Measurements from ENCODE around the gene SLC25A53. TPM values are rescaled to one million over a fixed set of nuclear protein-coding genes. Genes with fewer than 3 reads are reported as not detected.
A peak's percentile ranks its signal among the peaks of the same experiment; 100 is the strongest.

Gene SLC25A53
- total and polyA plus RNA-seq, 11 donors = 5.3 to 16.5 (median 10.9) TPM

DNA sequence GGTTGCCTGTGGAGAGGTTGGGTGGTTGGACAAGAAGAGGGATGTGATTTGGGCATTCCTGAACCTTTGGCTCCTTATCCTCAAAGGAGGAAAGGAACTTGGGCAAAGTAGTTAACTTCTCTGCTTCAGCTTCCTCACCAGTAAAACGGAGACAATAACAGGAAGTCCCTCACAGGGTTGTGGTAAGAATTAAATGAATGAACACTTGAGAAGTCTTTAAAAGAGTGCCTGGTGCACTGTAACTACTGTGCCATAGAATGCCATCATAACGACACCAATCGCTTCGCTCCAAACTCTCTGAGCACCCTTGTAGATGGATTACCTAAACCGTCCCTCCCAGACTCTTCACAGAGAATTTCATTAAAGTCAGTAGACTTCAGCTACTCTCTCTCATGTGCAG is 34.0 kb downstream of the SLC25A53 start:
- Histone ChIP-seq H3K4me3 (no peak overlapping the region), H3K4me1 (peaks cover 0 to 4% (median 0%) of the 10 kb centered on the region in 12 donors), H3K27ac (no peak overlapping the region), H3K9me3 (no peaks in the 10 kb centered on the region), H3K27me3 (peaks cover 0 to 11% (median 0%) of the 10 kb centered on the region in 9 donors), H3K36me3 (peaks cover 0 to 17% (median 0%) of the 10 kb centered on the region in 9 donors)
- WGBS, 4 donors = 60 to 72% (median 65%) methylated on average over 5 of the region's 5 CpGs
- intact Hi-C loops (cut with DNase I) = no loop called here
- TF ChIP-seq CTCF (IDR thresholded peaks at IDR 0.05) (no peak), POLR2A (IDR thresholded peaks at IDR 0.05) (no peak)
- ATAC-seq (no peak), DNase-seq (no peak)

DNA sequence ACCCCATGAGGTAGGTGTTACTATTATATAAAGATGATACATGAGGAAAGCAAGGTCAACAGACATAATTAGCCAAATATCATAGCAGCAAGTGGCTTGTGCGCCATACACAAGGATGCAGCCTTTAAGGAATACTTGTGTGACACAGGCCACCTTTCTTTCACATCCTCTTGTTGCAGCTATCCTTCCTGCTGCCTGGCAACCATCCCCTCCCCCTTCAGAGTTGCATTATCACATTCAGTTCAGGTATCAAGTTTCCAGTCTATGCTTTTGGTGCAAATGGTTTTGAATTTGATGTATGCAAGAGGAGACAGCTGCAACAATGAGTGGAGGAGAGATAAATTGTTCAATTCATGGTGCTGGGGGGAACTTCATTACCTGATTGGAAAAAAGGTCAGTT is 38.0 kb downstream of the SLC25A53 start:
- H3K9me3 ChIP-seq = no peaks in the 10 kb centered on the region
- H3K36me3 ChIP-seq = peaks cover 0 to 5% (median 0%) of the 10 kb centered on the region in 9 donors
- TF ChIP-seq POLR2A (IDR thresholded peaks at IDR 0.05) (no peak), CTCF (IDR thresholded peaks at IDR 0.05) (no peak)
- peaks cover 0 to 4% (median 0%) of the 10 kb centered on the region in 12 donors for H3K4me1 ChIP-seq
- H3K27me3 ChIP-seq = peaks cover 0 to 7% (median 0%) of the 10 kb centered on the region in 9 donors
- intact Hi-C loops (cut with DNase I) = no loop called here
- H3K27ac ChIP-seq = no peak overlapping the region
- H3K4me3 ChIP-seq = no peak overlapping the region
- ATAC-seq = no peak
- DNase-seq = no peak
- WGBS, 4 donors = 63 to 100% (median 85%) methylated on average over 1 of the region's 1 CpG

DNA sequence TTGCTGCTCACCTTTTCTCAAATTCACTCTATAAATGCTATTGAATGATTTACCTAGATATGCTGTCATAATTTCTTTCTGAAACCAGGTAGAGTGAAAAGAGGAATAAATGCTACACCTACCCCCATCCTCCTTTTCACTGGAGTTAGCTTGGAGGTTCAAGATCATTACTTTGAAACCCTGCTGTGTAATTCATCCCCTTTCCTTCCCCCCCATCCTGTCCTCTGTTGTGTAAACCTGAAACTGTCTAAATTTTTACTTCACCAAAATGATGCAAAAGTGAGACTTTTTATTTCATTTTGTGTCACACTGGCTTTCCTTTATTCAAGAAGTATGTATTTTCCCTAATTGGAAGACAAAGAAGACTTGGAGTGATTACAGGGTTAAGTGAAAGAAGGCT is 39.0 kb downstream of the SLC25A53 start:
- Histone ChIP-seq H3K4me3 (no peak overlapping the region), H3K9me3 (no peaks in the 10 kb centered on the region), H3K36me3 (no peaks in the 10 kb centered on the region), H3K4me1 (peaks cover 0 to 8% (median 0%) of the 10 kb centered on the region in 12 donors), H3K27me3 (peaks cover 0 to 15% (median 0%) of the 10 kb centered on the region in 9 donors), H3K27ac (no peak overlapping the region)
- ATAC-seq (no peak), DNase-seq (no peak)
- intact Hi-C loops (cut with DNase I) = no loop called here
- TF ChIP-seq POLR2A (IDR thresholded peaks at IDR 0.05) = no peak
- TF ChIP-seq CTCF (IDR thresholded peaks at IDR 0.05) = no peak

DNA sequence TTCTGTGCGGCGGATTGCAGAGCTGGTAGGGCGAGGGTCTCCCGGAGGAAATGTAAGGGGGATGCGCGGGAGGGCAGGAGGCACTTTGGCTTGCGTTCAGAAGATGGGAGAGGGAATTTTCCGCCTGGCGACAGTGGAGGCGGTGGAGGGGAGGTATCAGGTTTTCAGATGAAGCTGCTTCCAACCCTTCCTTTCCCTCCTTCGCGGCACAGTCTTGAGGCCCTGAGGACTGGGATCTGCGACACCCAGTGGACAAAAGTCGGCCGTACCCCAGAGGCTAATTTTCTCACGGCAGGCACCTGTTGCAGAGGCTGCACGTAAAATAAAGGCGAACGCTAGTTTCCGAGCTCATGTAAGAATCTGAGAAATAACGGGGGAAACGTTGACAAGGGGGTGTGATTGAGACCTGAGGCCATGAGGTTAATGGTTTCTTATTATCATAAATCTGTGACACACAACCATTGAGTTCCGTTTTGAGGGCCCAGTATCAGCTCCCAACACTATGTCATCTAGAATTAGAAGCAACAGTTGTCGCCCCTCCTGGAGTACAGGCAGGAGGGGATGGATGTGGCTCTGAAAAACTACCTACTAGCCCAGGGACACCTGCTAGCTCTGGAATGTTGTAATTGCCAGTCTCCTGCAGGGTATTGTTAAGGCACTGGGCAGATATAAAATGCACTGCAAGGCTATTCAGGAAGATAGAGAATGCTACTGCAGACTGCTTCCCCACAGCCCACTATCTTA is 43.4 kb downstream of the SLC25A53 start:
- Histone ChIP-seq H3K27me3 (peaks cover 0 to 28% (median 0%) of the 10 kb centered on the region in 9 donors), H3K9me3 (no peaks in the 10 kb centered on the region), H3K36me3 (no peaks in the 10 kb centered on the region), H3K4me1 (peaks cover 0 to 13% (median 0%) of the 10 kb centered on the region in 12 donors), H3K4me3 (peak overlapping the region in 11 of 12 donors; percentile 19 to 82 (median 62)), H3K27ac (peak overlapping the region in 1 of 12 donors; percentile 78)
- DNase-seq = peak; percentile 29 to 48 (median 32)
- no peak for TF ChIP-seq POLR2A (IDR thresholded peaks at IDR 0.05)
- peak; percentile 23 to 59 (median 40) for TF ChIP-seq CTCF (IDR thresholded peaks at IDR 0.05)
- intact Hi-C loops (cut with DNase I) = no loop called here
- WGBS, 4 donors = 9 to 33% (median 21%) methylated on average over 24 of the region's 24 CpGs
- peak; percentile 47 to 86 (median 70) for ATAC-seq

Measured in heart left ventricle (tissue), 16 donors.